Activated CD4-positive, CD25-positive, alpha-beta regulatory T cell treated with anti-CD3 and anti-CD28 coated beads, Interleukin-2, amount 50 U/mL, for 24 hours (primary cell): ENCODE results near the gene CEBPG.

Experiments used
- ATAC-seq, 2 donors: fragments of 150-1000 bp; cut with Tn5 transposase; one replicate each; pipeline ENCODE4 v1.10.0; 2021; ENCODE audit warnings: mild to moderate bottlenecking in 1 of 2, moderate library complexity in 1 of 2

Gene CEBPG

DNA sequence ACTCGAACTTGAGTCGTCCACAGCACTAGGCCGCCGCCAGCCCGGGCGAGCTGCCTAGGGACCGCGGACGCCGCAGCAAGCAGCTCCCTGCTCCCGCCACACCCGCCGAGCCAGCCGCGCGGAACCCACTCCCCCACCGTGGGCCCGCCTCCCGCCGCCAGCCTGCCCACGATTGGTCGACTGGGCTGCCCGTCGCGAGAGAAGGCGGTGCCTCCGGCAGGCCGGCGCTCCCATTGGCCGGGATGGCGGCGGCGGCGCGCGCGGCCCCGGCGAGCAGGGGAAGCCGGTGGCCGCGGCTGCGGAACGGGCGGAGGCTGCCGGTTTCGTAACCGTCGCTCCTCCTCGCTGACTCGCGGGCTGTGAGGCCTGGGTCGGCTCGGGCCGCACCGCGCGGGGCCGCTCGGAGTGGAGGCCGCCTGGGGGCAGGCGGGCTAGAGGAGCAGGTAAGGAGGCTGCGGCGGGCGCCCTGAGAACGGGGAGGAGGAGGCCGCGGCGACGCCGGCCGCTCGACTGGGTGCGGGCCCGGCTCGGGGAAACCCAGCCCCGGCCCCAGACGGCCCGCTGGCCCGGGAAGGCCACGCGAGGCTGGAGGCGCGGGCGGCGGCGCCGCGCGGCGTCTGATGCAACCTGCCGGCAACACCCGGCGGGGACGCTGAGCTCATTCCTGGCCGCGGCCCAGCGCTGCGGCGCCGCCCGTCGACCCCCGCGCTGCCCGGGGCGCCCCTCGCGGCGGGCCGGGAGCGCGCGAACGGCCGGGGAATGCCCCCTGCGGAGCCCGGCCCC, at the start of gene CEBPG:
CEBPG (plus strand) TSS at position 257 of the 783 bp plus-strand sequence. CDS start 5,531 bp downstream, outside the sequence.
- ATAC-seq, result peak; percentile 93

DNA sequence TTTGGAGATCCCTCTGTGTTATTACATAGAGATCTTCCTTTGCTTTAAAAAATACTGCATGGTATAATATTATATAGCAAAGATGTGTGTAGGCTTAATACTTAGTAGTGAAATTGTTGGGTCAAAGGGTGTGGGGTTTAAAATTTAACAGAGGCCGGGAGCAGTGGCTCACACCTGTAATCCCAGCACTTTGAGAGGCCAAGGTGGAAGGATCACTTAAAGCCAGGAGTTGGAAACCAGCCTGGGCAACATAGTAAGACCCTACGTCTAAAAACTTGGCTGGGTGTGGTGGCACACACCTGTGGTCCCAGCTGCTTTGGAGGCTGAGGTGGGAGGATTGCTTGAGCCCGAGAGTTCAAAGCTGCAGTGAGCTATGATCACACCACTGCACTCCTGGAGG, 48.9 kb upstream of the CEBPG start:
- ATAC-seq, result no peak

DNA sequence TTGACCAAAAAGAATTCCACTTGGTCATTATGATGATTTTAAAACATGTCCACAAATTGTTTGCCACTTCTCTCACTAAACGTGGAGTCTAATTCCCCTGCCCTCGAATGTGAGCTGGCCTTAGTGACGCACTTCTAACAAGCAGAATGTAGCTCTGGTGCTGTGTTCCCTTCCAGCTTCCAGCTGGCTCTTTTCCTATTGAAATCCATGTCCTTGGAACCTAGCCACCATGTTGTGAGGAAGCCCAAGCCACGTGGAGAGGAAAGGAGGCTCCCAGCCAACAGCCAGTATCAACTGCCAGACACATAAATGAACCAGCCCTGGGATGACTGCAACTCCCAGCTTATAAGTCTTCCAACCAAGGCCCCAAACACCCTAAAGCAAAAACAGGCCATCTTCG, 47.6 kb upstream of the CEBPG start:
- no peak for ATAC-seq

DNA sequence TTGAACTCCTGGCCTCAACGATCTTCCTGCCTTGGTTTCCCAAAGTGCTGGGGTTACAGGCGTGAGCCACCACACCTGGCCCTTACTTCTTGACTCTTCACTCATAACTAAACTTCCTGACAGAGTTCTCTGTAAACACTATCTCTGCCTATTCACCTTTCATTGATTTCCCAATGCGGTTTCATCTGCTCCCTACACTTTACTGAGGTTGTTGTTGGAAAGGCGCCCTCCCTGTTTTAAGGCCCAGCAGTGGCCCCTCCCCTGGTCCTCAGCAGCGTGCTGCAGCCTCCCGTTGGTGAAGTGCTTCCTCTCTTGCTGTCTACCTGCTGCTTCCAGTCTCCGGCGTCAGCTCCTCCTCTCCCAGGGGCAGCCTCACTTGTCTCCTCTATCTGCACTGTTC, 44.4 kb upstream of the CEBPG start:
- ATAC-seq, result no peak

DNA sequence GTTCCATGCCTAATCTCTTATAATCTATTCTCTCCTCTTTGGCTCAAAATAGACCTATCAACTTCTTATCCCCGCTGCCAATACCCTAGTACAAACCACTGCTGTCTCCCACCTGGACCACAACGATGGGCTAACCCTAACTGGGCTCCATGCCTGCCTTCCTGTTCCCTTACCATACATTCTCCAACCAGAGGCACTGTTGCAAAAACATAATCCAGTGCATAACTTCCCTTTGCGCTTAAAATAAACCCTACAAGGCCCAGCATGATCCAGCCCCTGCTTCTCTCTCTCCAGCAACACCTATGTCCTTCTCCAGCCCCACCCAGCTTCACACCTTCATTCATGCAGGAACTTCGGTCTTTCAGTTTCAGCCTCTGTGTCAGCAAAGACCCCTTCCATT, 43.8 kb upstream of the CEBPG start:
- ATAC-seq, result no peak

DNA sequence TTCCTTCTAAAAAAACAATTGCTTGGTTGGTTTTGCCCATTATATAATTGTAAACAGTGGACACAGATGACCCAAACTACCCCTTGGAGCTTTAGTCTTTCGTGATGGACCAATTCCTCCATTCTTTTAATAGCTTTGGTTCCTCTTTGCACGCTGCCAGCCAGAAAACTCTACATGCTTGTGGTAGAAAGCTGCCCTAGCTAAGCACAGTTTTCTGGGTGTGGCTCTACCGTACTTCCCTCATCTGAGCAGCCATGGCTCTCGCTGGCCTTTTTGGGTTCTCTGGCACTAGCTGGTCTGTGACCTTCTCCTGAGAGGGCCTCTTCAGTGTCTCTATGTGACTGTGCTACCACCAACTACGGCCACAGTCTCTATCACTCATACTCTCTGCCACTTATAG, 41.3 kb upstream of the CEBPG start:
- no peak for ATAC-seq

DNA sequence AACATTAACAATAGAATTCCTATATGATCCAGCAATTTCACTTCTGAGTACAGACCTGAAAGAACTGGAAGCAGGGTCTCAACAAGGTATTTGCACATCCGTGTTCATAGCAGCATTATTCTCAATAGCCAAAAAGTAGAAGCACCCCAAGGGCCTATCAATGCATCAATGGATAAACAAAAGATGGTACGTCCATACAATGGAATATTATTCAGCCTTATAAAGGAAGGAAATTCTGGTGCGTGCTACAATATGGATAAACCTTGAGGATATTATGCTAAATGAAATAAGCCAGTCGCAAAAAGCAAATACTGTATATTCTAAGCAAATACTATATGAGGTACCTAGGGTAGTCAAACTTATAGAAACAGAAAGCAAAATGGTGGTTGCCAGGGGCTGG, 40.4 kb upstream of the CEBPG start:
- no peak for ATAC-seq

DNA sequence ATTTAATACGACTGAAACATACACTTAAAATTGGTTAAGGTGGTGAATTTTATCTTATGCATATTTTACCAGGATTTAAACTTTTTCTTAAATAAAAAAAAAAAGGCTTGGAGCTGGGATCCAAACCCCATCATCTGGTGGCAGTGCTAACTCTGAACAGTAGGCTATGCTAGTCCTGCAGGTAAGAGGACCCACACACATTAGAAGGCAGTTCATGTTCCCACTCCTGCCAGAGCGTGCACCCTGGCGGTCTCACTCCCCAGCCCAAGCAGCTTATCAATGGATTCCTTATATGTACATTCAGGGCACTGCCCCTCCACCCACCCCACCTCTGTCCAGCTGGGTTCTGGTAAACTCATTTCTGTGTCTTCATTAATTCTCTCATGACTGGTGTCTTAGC, 39.9 kb upstream of the CEBPG start:
- ATAC-seq, result no peak

DNA sequence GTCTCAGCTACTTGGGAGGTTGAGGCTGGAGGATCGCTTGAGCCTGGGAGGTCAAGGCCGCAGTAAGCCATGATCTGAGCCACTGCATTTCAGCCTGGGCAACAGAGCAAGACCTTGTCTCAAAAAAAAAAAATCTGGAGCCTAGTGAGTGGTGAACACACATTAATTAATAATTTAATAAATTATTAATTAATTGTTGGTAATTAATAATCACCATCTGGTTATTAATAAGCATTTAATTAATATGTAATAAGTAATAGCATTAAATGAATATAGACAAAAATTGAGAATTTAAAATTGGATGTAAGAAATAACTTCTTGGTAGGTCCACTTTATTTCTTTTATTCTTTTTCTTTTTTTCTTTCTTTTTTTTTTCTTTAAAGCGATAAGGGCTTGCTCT, 39.2 kb upstream of the CEBPG start:
- no peak for ATAC-seq

DNA sequence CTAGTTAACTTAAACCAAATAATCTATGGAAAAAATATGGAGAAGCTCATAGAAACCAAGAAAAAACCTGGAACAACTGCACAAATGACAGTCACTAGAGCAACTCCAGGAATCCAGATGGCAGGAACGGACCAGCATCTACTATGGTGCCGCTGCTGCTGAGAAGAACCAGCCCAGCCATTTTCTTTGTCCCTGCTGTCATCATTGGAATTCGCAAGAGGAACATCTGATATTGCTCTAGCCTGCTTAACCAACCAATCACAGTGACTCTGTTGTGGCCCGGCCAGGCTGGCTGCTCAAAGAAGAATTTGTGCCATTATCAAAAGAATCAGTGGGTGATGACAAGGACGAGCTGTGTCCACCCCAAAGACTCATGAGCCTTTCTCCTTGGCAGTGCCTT, 38.1 kb upstream of the CEBPG start:
- no peak for ATAC-seq

DNA sequence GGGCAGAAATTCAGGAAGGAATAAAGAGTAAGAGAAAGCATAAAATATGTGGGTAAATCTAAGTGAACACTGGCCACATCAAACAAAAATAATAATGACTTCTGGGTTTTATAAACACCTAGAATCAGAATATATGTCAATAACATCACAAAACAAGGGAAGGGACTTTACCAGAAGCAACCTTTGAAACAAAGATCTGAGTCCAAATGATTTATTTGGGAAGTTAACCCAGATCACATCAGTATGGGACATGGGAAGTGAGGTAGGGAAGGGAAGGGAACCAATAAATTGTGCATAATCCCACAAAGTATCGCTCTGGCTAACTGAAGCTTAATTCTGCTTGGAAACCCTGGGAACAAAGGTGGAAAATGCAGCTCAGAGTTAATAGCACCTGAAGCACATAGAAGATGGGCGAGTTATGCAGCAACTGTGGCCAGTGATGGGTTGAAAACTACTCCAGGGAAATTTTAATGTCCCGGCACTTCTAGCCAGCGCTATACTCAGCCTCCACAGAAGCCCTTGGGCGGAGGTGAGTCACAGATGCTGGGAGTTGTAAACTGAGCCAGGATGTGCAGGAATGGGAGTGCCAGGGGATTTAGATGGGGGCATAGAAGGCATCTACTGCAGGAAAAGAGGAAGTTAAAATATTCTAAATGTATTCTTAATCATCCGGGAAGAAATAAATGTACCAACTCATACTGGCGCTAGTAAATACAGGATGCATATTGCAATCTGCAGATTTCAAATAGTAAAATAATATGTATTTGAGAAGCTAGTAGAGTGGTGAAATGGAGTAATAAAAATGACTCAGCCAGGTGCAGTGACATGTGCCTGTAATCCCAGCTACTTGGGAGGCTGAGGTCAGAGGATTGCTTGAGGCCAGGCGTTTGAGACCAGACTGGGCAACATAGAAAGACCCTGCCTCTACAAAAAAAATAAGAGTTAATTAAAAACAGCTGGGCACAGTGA, 34.2 kb upstream of the CEBPG start:
- ATAC-seq, result no peak

DNA sequence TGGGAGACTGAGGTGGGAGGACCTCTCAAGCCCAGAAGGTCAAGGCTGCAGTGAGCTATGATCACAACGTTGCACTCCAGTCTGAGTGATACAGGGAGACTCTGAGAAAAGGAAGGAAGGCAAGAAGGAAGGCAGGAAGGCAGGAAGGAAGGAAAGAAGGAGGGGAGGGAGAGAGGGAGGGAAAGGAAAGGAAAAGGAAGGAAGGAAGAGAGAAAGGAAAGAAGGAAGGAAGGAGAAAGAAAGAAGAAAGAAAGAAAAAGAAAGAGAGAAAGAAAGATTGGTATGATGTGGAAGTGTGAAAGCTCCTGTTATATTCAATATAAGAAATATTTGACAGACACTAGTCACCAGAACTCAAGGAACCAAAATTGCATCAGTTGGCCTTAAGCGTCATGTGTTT, 32.5 kb upstream of the CEBPG start:
- ATAC-seq, result no peak

DNA sequence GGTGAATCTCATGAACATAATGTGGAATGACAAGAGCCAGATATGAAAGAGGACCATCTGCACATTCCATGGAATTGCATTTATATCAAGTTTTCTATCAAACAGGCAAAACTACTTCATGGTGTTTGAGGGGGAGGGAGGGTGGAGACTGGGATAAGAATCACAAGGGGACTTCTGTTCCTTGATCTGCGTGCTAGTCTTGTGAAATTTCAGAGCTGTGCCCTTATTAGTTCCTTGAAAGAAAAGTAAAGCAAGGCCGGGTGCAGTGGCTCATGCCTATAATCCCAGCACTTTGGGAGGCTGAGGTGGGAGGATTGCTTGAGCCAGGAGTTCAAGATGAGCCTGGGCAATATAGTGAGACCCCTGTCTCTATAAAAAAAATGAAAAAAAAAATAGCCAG, 30.2 kb upstream of the CEBPG start:
- no peak for ATAC-seq

DNA sequence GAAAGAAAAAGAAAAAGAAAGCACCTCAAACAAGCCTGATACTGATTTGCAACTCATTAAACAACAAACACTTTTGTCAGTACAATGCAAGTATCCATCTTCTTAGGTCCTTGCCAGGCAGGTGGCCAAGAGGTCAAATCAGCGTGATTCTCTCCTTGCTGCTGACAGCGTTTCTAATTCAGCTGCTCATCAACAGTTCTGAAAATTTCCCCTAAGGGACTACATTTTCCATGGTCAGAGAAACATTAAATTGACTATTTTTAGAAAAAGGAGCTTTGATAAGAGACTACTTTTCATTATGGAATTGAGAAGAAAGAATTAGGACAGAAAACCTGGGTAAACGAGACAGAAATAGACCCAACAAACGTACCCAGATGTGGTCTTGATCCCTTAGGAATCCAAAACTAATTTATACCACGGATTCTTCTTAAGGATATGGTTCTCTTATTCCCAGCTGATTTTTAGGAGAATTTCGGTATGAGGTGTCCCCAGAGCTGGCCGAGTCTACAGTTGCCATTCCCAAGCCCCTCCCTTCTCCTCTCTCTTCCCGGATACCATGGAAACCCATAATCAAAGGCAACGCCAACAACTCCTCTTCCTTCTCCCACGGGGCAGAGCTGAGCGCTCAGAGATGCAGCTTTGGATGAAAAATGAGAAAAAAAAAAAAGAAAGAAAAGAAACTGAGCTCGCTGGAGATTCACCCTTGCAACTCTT, 29.5 kb upstream of the CEBPG start:
- no peak for ATAC-seq

DNA sequence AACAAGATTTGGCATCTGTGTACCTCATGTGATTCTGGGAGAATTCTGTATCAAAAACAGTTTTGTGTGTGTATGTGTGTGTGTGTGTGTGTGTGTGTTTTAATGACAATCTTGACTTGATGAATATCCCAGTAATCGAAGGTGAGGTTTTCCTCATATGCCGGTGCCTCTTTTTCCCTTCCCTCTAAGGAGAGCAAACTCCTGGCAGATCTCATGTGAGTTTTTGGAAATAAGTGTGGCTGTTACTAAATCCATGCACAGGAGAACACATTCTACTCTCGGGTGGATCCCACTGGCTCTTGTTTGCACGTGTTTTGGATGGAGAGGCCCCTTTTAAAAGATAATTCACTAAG, 29.0 kb upstream of the CEBPG start:
- ATAC-seq, result no peak

DNA sequence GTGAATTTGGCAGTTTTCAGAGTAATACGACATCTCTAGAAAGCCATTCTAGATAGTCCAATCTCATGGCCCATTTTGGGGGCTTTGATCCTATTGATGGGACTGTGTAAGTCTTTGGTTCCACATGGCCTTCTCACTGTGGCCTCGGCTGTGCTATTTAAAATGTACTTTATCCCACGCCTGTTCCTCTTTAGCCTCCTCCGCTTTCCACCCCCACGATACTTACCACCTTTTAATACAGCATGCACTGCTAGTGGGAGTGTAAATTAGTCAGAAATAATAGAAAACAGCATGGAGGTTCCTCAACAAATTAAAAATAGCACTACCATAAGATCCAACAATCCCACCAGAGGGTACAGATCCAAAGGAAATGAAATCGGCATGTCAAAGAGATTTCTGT, 28.3 kb upstream of the CEBPG start:
- no peak for ATAC-seq

DNA sequence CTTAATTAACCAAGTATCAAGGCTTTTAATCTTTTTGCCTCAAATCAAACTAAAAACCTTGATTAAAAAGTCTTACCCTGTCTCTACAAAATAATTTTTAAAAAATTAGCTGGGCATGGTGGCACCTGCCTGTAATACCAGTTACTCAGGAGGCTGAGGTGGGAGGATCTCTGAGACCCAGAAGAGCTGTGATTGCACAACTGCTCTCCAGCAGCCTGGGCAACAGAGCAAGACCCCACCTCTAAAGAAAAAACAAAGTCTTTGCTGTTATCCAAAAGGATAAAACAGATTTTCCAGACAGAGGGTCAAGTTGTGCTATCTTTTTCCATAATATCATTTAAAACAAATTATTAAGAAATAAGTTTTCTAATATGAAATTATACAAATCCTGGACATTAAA, 26.8 kb upstream of the CEBPG start:
- ATAC-seq, result no peak

DNA sequence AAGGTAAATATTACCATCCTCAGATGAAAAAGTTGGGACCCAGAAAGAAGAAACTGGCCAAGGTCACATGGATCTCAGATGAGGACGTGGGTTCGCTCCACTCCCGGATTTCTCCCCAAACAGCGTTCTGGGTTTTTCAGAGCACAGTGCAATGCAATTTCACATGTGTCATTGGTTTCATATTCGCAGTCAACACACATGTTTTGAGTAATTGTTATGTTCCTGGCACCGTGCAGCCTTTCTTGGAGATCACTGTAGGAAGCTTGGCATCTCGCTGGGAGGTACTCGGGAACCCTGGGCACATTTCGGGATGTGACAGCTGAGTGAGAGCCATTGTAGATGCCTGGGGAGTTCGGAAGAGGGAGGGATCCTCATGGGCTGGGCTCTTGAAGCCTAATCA, 26.2 kb upstream of the CEBPG start:
- no peak for ATAC-seq

DNA sequence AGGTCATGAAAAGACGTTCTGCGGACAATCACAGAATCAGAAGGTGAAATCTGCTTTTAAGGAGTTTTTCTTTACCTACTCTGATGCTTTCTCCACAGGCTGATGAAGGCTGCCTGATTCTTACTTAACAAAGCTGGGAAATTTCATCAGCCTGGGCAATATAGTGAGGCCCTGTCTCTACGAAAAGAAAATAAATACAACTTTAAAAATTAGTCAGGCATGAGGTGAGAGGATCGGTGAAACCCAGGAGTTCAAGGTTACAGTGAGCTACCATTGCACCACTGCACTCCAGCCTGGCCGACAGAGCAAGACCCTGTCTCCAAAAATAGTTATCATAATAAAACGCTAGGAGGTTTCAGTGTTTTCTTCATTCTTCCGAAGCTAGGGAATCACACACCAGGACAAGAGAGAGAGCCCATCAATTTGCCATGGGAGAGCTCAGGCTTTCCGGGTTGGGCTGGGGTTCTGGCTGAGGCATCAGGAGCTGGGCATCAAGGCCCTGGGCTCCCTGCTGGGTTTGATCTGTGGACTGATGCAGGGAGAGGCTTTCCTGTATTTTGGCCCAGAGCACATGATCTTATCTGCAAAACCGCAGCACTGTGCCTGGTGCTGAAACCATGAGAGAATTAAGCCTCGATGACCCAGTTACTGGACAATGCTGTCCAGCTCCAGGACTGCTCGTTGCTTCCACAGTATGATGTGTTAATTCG, 25.1 kb upstream of the CEBPG start:
- no peak for ATAC-seq

DNA sequence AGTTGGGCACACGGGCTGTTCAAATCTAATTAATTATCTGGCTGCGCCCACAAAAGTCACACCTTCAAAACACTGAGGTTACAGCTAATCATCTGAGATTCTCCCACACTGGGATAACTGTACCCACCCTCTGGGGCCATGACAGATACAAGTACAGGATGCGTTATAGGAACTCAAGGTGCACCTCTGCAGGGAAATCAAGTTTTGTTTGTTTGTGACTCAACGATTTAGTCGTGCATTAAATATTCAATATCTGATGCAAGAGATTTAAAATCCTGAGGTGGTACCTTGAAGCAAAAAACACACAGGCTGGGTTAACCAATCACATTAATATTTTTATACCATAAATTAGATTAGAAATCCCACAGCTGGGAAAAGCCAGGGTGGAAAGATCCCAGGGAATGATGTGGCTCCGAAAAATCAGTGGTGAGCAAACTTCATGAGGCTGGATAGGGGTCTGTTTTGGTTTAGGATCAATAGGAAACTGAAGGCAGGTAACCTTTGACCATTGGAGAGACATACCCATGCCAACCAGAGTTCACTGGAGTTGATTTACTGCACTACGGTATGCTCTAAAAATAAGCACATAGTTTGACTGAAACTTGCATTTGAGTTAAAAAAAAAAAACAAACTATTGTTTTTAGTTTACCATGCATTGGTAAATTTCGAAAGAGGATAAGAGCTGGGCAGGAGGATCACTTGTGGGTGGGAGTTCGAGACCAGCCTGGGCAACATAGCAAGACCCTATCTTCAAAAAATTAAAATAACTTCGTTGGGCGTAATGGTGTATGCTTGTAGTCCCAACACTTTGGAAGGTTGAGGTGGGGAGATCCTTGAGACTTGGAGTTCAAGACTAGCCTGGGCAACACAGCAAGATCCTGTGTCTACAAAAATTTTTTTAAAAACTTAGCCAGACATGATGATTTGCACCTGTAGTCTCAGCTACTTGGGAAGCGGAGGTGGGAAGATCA, 23.9 kb upstream of the CEBPG start:
- ATAC-seq, result no peak

DNA sequence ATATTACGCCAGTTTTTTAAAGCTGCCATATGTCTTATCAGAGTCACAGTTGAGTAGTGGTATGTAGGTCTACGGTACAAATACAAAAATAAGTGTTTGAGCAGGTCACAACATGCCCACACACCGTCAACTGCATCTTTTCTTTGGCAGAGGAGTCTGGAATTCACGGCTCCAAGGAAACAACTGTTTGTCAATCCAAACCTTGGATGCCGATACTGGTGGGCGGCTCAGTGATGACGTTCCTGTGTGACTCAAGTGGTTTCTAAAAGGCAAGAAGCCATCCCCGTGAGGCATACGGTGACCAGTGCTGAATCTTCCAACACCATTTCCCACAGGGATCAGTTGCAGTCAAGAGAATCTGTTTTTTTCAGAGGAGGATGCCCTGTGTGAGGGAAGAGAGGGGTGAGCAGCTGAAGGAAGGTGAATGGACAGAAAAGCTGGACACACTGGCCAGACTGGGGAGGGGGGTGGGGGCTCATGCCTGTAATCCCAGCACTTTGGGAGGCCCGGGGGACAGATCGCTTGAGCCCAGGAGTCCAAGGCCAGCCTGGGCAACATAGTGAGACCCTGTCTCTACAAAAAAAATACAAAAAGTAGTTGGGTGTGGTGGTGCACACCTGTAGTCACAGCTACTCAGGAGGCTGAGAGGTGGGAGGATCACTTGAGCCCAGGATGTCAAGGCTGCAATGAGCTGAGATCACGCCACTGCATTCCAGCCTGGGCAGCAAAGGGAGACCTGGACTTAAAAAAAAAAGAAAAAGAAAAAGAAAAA, 22.8 kb upstream of the CEBPG start:
- no peak for ATAC-seq
